Pons (tissue), 1 donor: ENCODE results near the gene CRYBA4.

Experiments used
- DNase-seq: peaks from one replicate; pipeline ENCODE4 v3.0.0-alpha.2; 2016; ENCODE audit warnings: low spot score

The CRYBA4 gene

DNA sequence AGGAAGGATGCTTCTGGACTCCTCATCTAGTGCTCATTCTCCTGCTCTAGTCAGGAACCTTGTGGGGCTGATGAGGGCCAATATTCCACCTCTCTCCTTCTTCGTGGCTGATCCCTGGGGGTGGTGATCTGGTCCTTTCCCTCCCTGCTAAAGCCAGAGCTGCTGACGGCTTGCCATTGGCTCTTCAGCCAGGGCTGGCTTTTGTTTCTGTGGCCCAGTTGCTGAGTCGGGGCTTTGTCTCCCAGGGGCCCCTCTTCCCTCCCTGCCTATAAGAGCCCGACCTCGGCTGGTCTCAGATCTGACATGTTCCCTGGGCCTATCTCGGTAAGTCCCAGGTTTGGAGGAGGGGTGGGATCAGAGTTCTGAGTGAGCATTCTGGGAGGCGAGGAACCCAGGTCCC, at the start of gene CRYBA4:
CRYBA4 (plus strand) TSS at position 301 of the 400 bp plus-strand sequence. CDS start 634 bp downstream, outside the sequence.
- DNase-seq: no peak

DNA sequence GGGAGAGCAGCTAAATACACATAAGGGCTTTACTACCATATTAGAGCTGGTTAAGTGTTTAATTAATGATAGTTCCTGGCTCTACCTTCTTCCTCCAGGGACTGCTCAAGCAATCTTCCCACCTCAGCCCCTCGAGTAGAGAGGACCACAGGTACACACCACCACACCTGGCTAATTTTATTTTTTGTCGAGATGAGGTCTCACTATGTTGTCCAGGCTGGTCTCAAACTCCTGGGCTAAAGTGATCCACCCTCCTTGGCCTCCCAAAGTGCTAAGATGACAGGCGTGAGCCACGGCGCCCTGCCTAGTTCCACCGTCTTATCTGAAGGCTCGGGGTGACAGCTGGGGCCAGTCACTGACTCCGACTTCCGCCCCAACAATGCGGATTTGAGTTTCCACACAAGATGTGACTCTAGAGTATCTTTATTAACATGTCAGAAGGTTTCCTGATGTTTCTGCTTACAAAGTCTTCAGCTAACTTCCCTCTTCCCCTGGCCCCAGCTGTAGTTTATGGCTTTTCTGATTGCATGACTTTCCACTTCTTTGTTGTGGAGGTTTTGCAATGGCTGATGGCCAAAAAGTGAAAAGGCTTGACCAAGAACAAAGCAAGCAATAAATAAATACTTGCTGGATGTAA, 48.6 kb upstream of the CRYBA4 start:
- DNase-seq: peak; percentile 72

GRCh38 chr22:26574001-26574723, 47.6 kb upstream of the CRYBA4 start:
- no peak for DNase-seq

DNA sequence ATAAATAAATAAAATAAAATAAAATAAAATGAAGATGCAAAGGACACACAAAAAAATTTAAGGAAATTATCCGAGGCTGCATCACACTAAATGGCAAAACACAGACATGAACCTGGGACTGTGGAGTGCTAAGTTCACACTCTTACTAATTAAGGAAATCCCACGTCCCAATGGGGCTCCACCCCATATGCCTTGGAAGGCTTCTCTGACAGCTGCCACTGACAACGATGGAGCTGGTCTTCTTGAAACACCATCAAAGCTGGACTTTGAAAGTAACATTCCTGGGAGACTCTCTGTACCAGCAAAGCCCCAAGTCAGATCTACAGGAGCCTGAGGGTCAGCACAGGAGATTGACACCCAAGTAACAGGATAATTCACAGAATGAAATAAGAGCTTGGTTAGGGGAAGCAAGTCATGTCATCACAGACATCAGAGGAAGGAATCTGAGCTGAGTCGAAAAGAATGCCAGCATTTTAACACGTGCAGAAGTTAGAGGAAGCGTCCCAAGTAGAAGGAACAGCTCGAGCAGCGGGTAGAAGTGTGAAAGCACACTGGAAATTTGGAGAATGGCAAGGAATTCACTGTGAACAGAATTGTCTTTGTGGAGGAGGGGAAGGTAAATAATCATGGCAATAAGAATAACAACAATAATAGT, 45.6 kb upstream of the CRYBA4 start:
- DNase-seq: peak; percentile 54

- DNase-seq: no peak
These were observed 44.7 kb upstream of the CRYBA4 start for GRCh38 chr22:26577081-26577480.

GRCh38 chr22:26579331-26579886, 42.4 kb upstream of the CRYBA4 start:
- DNase-seq: peak; percentile 35

DNA sequence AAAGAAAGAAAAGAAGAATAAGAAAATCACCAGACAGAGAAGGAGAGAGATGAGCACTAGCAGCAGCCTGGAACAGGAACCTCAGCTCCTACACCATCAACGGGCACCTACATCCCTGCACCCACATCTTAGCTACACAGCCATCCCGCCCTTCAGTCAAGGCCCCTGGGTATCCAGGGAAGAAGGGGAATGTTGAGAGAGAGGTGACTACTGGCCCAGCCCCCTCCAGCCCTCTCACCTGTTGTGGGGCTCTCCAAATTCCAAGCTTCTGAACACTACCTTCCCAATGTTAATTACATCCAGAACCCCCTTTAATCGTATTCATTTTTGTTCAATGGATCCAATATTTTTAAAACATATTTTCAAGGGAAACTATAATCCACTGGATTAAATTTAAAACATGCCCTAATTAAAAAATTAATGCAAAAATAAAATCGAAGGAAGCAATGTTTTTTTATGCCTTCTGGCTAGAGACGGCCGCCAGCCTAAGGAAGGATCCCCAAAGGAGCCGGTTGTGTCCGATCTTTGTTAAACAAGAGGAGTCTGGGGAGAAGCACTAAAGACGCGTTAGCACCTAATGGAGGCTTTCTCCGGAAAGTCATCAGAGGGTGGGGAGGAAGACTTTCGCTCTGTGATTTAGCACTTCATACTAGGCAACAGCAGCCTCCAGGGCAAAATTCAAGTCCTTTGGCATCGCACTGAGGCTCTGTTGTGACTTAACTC, 41.4 kb upstream of the CRYBA4 start:
- no peak for DNase-seq

DNA sequence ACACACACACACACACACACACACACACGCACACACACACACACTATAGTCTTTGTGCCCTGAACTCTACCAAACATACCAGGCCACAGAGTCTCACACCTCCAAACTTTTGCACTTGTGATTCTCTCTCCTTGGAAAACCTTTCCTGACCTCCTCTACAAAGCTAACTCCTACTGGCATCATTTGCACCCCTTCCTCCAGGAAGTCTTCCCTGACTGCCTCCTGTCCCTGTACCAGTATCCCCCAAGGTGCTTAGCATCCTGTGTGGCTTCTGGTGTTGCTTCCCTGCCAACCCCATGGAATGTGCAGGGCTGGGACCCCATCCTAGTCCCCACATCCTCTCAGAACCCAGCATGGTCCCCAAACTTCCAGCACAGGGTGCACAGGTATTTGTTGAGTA, 40.7 kb upstream of the CRYBA4 start:
- no peak for DNase-seq

GRCh38 chr22:26581633-26582168, 40.1 kb upstream of the CRYBA4 start:
- no peak for DNase-seq

- DNase-seq: no peak
These were observed 37.8 kb upstream of the CRYBA4 start for GRCh38 chr22:26584010-26584409.

DNA sequence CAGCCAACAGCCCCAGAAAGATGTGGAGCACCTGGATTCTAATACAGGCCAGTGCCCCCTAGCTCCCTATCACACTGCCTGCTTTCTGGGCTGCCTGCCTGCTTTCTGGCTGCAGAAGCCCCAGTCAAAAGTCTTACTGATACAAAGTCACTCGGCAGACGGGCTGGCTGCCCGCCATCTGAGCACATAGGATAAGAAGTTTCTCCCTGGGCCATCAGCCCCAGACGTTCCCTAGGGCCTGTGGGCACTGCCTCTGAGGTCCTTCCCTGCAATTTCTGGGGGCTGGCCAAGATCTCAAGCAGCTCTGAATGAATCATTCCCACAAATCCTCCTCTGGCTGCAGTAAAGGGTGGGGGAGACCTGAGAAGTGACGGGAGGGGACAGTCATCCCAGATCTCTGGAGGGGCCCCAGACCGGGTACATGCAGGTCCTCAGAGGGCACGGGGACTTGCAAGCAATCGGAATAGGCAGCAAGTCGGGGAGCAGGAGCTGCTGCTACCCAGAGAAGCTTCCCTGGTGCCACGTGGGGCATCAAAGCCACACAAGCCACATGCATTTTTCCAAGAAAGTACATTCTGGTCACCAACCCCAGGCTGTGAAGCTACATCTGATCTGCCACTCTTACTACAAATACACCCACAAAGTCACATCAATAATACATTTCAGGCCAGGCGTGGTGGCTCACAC, 36.5 kb upstream of the CRYBA4 start:
- DNase-seq: no peak

DNA sequence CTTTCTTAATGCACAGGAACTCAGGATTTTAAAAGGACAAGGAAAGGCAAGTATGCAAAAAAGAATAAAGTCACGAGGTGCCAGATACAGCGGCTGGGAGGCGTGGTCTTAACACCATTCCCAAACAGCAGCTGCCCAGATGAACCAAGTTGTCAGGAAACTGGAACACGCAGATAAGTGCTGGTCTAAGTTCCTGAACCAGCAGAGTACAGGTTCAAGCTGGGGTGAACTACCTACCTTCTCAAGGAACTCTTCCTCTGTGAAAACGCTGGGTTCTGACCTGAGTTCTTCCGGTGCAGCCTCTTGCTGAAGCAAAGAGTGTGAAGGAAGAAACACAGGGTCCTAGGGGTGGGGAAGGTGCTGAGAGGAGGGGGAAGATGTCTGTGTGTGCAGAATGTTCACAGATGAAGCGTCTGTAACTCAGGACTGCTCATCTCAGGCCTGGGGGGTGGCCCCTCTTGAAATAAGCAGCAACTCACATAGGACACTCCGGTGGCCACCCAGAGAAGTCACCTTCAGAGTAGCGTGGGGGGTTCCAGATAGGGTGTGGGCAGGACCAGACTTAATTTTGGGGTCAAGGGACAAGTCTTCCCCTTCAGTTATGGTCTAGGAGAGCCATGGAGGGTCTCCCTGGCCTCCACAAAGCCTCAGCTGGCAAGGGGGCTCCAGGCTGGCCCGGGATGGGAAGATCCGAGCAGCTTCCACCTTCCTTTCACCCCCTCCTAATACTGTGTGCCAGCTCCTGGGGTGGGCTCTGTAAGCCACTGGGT, 35.0 kb upstream of the CRYBA4 start:
- no peak for DNase-seq

- no peak for DNase-seq
These were observed 33.7 kb upstream of the CRYBA4 start for GRCh38 chr22:26587991-26588613.

- no peak for DNase-seq
These were observed 32.9 kb upstream of the CRYBA4 start for GRCh38 chr22:26588729-26589366.

GRCh38 chr22:26589367-26589844, 32.4 kb upstream of the CRYBA4 start:
- no peak for DNase-seq

DNA sequence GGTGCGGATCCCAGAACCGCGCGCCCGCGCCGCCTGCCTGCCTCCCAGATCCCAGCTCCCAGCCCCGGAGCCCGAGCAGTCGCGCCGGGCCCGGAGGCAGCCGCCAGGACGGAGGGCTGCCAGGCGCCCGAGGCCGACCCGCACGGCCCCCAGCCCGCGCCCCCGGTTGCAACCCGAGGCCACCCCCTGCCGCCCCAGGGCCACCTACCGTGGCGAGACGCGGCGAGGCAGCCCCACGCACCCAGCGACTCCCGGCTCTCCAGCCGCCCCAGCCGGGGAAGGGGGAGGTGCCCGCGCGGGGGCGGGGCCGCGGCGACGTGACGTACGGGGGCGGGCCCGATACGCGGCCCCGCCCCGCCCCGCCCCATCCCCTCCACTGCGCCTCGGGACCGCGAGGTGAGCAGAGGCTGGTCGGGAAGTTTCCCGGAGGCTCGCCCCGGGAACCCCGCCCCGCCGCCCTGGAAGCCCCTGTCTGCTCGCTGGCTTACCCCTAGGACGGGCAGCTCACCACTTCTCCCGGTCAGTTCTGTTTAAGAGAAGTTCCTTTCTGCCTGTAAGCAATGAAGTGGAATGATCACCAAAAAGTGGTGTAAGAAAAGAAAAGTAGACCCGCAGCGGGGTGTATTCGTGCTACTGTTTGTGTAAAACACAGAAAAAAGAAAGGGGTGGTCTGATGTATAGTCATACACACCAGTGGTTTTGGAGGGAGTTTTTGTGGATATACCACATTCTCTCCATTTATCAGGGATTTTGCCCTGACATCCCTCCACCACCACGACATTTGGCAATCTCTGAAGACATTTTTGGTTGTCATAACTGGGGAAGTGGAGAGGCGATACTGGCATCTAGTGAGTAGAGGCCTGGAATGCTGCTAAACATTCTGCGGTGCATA, 31.7 kb upstream of the CRYBA4 start, which contains the start of gene TPST2:
TPST2 (minus strand) TSS at position 288 of the 892 bp plus-strand sequence. CDS start 48,502 bp downstream, outside the sequence.
- DNase-seq: peak; percentile 64

GRCh38 chr22:26592421-26592891, 29.3 kb upstream of the CRYBA4 start:
- no peak for DNase-seq

DNA sequence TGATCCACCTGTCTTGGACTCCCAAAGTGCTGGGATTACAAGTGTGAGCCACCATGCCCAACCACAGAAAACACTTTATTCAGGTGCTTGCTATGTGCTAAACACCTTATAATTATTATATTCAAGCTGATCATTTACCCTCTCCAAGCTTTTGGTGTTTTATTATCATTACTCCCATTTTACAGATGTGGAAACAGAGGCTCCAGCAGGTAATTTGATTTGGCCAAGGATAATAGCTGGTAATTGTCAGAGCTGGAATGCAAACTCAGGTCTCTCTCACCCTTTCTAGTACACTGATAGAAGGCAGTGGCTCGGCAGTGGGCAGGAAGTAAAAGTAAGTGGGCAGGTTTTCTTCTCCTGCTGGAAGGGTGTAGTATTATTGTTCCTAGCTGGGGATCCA, 28.0 kb upstream of the CRYBA4 start:
- DNase-seq: no peak
